ENCODE data around the gene DAD1.

DNA sequence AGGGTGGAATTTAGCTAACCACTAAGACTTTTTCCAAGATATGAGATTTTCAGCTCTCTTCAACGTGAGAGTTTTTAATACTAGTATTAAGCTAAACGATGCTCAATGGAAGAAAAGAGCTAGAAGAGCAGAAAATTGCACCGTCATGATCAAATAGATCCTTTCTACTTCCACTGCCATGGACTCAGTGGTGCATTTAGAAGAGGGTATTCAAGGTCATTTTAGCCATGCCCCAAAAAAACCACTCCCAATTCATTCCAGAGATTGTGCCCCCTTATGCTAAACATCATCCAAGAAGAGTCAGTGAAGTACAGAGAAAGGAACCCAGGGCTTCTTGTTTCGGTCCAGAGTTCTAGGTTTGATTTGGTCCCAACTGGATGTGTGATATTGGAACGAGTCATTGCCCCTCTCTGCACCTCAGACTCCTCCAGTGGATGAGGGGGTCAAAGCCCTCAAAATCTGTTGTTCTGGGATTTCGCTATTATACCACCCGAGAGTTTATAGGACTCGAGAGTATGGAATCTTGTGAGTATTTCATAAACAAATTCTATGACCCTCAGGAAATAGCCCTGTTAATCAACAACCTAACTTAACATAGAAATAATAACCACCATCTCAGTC is 55.2 kb downstream of the DAD1 start:
- TF ChIP-seq, protein P1, sequence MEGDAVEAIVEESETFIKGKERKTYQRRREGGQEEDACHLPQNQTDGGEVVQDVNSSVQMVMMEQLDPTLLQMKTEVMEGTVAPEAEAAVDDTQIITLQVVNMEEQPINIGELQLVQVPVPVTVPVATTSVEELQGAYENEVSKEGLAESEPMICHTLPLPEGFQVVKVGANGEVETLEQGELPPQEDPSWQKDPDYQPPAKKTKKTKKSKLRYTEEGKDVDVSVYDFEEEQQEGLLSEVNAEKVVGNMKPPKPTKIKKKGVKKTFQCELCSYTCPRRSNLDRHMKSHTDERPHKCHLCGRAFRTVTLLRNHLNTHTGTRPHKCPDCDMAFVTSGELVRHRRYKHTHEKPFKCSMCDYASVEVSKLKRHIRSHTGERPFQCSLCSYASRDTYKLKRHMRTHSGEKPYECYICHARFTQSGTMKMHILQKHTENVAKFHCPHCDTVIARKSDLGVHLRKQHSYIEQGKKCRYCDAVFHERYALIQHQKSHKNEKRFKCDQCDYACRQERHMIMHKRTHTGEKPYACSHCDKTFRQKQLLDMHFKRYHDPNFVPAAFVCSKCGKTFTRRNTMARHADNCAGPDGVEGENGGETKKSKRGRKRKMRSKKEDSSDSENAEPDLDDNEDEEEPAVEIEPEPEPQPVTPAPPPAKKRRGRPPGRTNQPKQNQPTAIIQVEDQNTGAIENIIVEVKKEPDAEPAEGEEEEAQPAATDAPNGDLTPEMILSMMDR (IDR thresholded peaks at IDR 0.05; ENCODE audit: poor library complexity), result no peak
- TF ChIP-seq EZH2 (IDR thresholded peaks at IDR 0.05; ENCODE audit: borderline replicate concordance), result no peak
